GM19023 (cell line): Measurements from ENCODE around the gene XRCC2.

Experiments
- ATAC-seq: cut with Tn5 transposase; IDR thresholded peaks from one replicate; pipeline ENCODE4 v1.9.1; 2021; ENCODE audit warnings: mild to moderate bottlenecking, moderate library complexity; ENCODE audit not compliant: unreplicated experiment

The XRCC2 gene

GRCh38 chr7:152617056-152617455 is 58.9 kb downstream of the XRCC2 start:
- ATAC-seq, result no peak

GRCh38 chr7:152615031-152615741 is 60.8 kb downstream of the XRCC2 start:
- ATAC-seq, result no peak

- ATAC-seq, result no peak
Observed at GRCh38 chr7:152608656-152609055, 67.3 kb downstream of the XRCC2 start.

GRCh38 chr7:152608208-152608607 is 67.7 kb downstream of the XRCC2 start:
- no peak for ATAC-seq

GRCh38 chr7:152607007-152607406 is 68.9 kb downstream of the XRCC2 start:
- no peak for ATAC-seq

GRCh38 chr7:152602962-152603361 is 73.0 kb downstream of the XRCC2 start:
- no peak for ATAC-seq

- ATAC-seq, result no peak
Observed at GRCh38 chr7:152601305-152601798, 74.6 kb downstream of the XRCC2 start.

GRCh38 chr7:152600266-152600665 is 75.7 kb downstream of the XRCC2 start:
- no peak for ATAC-seq

- ATAC-seq, result no peak
Observed at GRCh38 chr7:152597507-152597906, 78.4 kb downstream of the XRCC2 start.

- no peak for ATAC-seq
Observed at GRCh38 chr7:152596824-152597223, 79.1 kb downstream of the XRCC2 start.
